ENCODE results near the gene CATSPER3.

CATSPER3 gene

DNA sequence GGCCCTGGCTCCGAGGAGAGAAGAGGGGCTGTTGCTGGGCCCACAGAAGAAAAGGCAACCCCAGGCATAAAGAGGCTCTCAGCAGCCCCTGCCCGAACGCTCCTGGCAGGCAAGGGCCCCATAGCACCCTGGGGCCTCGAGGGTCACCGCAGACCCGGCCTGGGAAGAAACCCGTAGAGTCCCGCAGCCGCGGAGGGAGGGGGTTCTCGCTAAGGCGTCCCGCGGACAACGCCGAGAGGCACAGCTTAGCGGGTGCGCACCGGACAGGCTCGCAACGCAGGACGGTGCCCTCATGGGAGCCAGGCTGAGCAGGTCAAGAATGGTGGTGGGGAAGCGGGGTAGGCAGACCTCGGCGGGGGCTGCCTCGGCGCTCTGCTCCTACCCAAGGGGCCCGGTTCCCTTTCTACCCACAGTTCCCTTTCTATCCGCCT lies 59.6 kb downstream of the CATSPER3 start:
- H3K36me3 Mint-ChIP-seq (ENCODE audit: low read depth) = no peaks in the 10 kb centered on the region
- no peak for DNase-seq
- H3K27me3 Mint-ChIP-seq (ENCODE audit: low read depth, poor library complexity) = peaks cover 97% of the 10 kb centered on the region
- H3K27ac Mint-ChIP-seq = no peak overlapping the region
- H3K4me3 Mint-ChIP-seq = no peak overlapping the region
- TF ChIP-seq, protein P1, sequence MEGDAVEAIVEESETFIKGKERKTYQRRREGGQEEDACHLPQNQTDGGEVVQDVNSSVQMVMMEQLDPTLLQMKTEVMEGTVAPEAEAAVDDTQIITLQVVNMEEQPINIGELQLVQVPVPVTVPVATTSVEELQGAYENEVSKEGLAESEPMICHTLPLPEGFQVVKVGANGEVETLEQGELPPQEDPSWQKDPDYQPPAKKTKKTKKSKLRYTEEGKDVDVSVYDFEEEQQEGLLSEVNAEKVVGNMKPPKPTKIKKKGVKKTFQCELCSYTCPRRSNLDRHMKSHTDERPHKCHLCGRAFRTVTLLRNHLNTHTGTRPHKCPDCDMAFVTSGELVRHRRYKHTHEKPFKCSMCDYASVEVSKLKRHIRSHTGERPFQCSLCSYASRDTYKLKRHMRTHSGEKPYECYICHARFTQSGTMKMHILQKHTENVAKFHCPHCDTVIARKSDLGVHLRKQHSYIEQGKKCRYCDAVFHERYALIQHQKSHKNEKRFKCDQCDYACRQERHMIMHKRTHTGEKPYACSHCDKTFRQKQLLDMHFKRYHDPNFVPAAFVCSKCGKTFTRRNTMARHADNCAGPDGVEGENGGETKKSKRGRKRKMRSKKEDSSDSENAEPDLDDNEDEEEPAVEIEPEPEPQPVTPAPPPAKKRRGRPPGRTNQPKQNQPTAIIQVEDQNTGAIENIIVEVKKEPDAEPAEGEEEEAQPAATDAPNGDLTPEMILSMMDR (IDR thresholded peaks at IDR 0.05) = no peak
- H3K9me3 Mint-ChIP-seq = peaks cover 3% of the 10 kb centered on the region
- peaks cover 45% of the 10 kb centered on the region for H3K4me1 Mint-ChIP-seq

DNA sequence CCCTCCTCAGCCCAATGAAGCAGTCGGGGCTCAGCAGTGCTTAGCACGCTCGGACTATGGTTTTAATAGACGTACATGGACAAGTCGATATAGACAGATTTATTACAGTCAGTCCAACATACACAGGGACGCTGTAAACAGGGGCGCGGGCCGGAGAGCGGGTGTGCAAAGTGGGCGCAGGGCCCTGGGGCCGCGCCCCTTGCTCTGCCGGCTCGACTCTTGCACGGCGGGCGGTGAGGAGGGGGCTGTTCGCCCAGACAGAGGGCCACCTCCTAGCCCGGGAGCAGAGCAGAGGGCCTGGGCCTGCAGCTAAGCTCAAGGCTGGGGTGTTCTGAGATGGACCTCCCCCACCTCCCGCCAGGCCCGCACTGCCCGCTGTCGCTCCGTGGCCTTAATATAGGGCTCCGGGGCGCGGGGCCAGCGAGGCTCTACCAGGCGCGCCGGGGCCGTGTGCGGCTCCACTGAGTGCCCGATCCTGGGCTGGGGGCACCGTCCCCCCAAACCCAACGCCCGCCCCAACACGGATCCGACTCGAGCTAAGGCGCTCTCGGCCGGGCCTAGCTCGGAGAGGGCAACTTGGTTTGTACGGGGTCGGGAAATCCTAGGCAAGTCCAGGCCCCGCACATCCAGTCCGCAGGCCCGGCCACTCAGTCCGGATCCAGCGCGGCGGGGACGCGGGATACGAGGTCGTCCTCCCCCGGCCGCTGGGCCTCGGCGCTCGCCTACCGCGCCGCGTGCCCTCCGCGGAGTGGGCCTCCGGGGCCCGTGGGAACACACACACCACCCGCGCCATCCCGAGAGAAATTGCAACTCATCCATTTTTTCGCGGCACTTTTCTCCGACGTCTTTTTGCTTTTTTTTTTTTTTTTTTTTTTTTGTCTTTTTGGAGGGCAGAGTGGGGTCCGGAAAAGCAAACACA lies 60.2 kb downstream of the CATSPER3 start:
- peaks cover 49% of the 10 kb centered on the region for H3K4me1 Mint-ChIP-seq
- no peak overlapping the region for H3K27ac Mint-ChIP-seq
- TF ChIP-seq, protein P1 (IDR thresholded peaks at IDR 0.05) = no peak
- H3K36me3 Mint-ChIP-seq (ENCODE audit: low read depth) = no peaks in the 10 kb centered on the region
- no peak for DNase-seq
- H3K27me3 Mint-ChIP-seq (ENCODE audit: low read depth, poor library complexity) = peaks cover 99% of the 10 kb centered on the region
- peaks cover 3% of the 10 kb centered on the region for H3K9me3 Mint-ChIP-seq
- H3K4me3 Mint-ChIP-seq = no peak overlapping the region

DNA sequence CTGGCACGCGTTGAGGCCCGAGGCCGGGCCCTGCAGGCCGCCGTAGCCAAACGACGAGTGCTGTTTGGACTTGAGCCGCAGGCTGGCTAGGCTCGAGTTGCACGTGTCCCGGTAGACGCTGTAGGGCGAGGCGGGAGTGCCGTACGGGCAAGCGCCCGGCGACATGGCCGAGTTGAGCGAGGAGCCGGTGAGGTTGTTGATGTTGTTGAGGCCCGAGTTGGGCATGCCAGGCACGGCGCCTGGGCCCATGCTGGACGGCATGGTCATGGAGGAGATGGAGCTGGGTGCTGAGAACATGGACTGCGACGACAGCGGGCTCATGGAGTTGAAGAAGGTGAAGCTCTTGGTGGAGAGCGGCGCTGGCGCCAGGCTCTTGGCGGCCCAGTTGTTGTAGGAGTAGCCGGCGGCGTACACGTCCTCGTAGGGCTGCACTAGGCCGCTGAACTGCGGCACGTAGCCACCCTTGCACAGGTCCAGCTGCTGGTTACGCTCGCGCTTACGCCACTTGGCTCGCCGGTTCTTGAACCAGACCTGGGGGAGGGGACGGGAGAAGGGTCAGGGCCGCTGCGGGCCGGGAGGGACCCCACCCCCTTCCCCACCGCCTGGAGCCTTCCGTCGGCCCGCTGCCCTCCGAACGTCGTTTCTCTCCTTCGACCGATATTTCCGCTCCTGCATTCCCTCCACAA lies 61.2 kb downstream of the CATSPER3 start:
- no peak for DNase-seq
- TF ChIP-seq, protein P1 (IDR thresholded peaks at IDR 0.05) = no peak
- Mint-ChIP-seq H3K4me1 (peaks cover 55% of the 10 kb centered on the region), H3K27me3 (ENCODE audit: low read depth, poor library complexity) (peaks cover 96% of the 10 kb centered on the region), H3K4me3 (peak overlapping the region; percentile 63), H3K9me3 (peaks cover 3% of the 10 kb centered on the region), H3K36me3 (ENCODE audit: low read depth) (no peaks in the 10 kb centered on the region), H3K27ac (no peak overlapping the region)

DNA sequence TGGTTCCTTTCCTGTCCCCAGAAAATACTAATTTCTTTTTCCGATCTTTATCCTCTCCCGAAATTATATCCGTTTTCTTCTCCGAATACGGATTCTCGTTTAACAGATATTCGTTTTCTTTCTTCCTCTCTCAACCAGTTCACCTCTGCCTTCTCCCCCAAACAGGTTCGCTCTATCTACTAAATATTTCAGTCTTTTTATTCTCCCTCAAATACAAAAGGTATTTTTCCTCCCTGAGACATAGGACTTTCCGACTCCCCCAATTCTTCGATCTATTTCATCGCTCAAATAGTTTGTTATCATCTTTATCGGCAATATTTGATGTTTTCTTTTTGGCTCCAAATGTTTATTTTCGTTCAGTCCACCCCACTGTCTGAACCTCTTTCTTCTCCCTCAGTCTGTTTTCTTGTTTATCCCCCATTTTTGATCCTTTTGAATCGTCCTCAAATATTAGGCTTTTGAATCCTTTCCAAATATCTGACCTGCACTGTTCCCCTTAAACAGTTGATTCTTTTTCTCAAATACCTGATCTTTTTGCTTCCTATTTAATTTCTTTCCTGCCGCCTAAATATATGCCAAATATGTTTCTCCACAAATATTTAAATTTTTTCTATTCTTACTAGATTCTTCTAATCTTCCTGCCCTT lies 61.9 kb downstream of the CATSPER3 start:
- Mint-ChIP-seq H3K4me1 (peaks cover 58% of the 10 kb centered on the region), H3K27ac (no peak overlapping the region), H3K4me3 (peak overlapping the region; percentile 18), H3K9me3 (peaks cover 3% of the 10 kb centered on the region), H3K36me3 (ENCODE audit: low read depth) (no peaks in the 10 kb centered on the region), H3K27me3 (ENCODE audit: low read depth, poor library complexity) (peaks cover 94% of the 10 kb centered on the region)
- no peak for DNase-seq
- TF ChIP-seq, protein P1 (IDR thresholded peaks at IDR 0.05) = no peak

DNA sequence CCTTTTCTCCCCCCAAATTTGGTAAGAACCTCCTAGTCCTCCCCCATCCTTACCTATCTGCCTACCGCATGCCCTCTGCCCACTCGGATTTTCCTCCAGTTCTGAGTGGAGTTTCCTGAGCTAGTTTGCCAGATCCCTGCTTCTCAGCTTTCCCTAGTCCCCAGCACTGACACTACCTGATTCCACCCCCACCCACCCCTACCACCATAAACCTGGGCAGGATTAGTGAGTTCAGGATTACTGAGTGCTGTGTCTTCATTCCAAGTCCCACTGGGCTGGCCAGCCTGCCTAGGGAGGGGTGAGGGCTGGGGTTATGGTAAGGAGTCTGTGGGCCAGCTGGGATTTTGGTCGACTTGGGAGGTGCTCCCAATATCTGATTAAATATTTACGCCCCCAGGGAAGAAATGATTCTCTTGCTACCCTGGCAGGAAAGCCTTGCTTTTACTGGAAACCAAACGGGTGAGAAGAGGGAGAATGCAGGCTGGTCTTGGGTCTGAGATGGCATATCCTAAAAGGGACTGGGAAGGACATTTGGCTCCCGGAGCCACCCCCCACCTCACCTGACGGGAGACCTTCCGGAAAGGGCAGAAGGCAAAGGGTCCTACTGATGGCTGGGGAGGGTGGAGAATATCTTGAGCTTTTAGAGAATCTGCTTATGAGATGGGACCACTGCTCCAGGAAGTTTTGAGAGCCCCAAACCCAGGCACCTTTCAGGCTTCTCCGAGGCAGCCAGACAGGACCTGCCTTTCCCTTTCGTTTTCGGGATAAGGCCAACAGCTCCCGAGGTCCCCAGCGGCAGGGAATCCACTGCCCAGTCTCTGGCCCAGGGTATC lies 62.6 kb downstream of the CATSPER3 start:
- Mint-ChIP-seq H3K9me3 (peaks cover 3% of the 10 kb centered on the region), H3K27me3 (ENCODE audit: low read depth, poor library complexity) (peaks cover 94% of the 10 kb centered on the region), H3K4me1 (peaks cover 59% of the 10 kb centered on the region), H3K27ac (no peak overlapping the region), H3K4me3 (peak overlapping the region; percentile 20), H3K36me3 (ENCODE audit: low read depth) (no peaks in the 10 kb centered on the region)
- TF ChIP-seq, protein P1 (IDR thresholded peaks at IDR 0.05) = no peak
- no peak for DNase-seq

All from nephron progenitor cell (in vitro differentiated cells).